ENCODE measurements around the gene KCNC3.

The KCNC3 gene

DNA sequence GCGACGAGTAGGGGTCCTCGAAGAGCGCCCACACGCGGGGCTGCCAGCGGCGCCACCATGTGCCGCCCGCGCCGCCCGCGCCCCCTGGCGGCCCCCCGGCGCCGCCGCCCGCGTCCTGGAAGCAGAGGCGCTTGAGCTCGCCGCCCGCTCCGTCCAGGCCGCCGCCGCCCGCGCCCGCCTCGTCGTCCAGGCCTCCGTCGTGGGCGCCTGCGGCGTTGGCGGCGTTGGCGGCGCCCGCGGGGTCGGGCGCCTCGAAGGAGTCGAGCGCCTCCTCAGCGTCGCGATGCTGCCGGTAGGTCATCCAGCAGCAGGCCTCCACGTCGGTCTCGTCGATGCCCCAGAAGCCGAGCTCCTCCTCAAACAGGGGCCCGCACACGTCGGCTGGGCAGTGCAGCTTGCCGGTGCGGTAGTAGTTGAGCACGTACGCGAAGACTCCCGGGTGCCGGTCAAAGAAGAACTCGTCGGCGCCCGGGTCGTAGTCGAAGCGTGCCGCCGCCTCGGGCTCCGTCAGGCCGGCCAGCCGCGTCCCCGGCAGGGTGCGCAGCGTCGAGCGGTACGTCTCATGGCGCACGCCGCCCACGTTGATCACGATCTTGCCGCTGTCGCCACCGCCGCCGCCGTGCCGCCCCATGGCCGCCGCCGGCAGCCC, 829 bp downstream of the KCNC3 start:
- DNase-seq (ENCODE audit: insufficient read length, low spot score) (no peak), FAIRE-seq (no peak)

GRCh38 chr19:50327461-50328223, 1.5 kb downstream of the KCNC3 start:
- FAIRE-seq, result no peak
- DNase-seq (ENCODE audit: insufficient read length, low spot score), result no peak

- FAIRE-seq, result no peak
- no peak for DNase-seq (ENCODE audit: insufficient read length, low spot score)
These were observed 2.2 kb downstream of the KCNC3 start for GRCh38 chr19:50327013-50327412.

GRCh38 chr19:50326101-50326664, 3.0 kb downstream of the KCNC3 start:
- FAIRE-seq (no peak), DNase-seq (ENCODE audit: insufficient read length, low spot score) (no peak)

- peak; percentile 93 for DNase-seq (ENCODE audit: insufficient read length, low spot score)
These were observed 3.7 kb downstream of the KCNC3 start for GRCh38 chr19:50325310-50326100.

GRCh38 chr19:50324331-50324730, 4.8 kb downstream of the KCNC3 start:
- DNase-seq (ENCODE audit: insufficient read length, low spot score) (no peak), FAIRE-seq (no peak)

More at GRCh38 chr19:50325310-50326100, 3.7 kb downstream of the KCNC3 start:
- no peak for FAIRE-seq

DNA sequence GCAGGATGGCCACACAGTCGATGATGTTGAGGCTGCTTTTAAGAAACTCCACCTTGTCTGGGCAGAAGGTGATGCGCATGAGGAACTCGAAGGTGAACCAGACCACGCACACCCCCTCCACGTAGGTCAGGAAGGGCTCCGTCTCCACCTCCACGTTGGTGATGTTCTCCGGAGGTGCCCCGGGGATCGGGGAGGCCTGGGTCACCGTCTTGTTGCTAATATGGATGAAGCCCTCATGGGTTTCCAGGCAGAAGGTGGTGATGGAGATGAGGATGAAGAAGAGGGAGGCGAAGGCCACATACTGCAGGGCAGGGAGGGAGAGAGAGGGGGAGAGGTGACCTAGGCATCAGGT, 5.4 kb downstream of the KCNC3 start:
- DNase-seq (ENCODE audit: insufficient read length, low spot score) (no peak), FAIRE-seq (no peak)

GRCh38 chr19:50322931-50323781, 6.0 kb downstream of the KCNC3 start:
- no peak for DNase-seq (ENCODE audit: insufficient read length, low spot score)
- no peak for FAIRE-seq

GRCh38 chr19:50322234-50322633, 6.9 kb downstream of the KCNC3 start:
- DNase-seq (ENCODE audit: insufficient read length, low spot score) (no peak), FAIRE-seq (no peak)

DNA sequence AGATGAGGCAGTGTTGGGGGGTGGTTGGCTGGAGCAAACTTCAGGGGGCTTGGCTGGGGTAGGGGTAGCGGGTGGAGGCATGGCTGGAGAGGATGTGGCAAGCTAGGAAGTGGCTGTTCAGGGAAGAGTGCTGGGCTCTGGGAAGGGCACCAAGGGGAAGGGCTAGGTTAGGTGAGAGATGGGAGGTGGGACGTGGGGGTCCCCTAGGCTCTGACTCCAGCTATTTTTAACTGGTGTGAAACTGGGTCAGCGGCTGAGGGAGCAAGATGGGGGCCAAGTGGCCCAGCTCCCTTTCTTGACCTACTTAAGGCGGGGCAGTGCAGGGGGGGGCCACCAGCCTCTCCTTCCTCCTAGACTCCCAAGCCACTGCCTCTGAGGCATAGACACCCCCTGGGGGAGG, 7.3 kb downstream of the KCNC3 start:
- FAIRE-seq, result no peak
- DNase-seq (ENCODE audit: insufficient read length, low spot score), result no peak

DNA sequence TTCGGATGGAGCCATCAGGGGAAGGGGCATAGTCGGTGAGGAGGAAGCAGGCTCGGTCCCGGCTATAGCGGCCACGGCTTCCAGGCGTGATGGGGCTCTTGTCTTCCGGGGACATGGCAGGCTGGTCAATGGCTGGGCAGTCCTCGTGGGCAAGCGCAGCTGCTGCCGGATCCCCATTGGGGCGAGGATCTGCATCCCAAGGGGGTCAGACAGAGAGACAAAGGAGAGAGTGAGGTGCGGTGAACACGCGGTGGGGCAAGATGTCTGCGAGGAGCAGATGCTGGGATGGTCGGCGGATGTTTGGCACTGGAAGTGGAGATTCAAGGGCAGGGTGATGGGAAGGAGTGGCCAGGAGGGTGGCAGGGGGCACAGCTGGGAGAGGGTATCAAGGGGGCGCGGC, 8.6 kb downstream of the KCNC3 start:
- DNase-seq (ENCODE audit: insufficient read length, low spot score), result no peak
- no peak for FAIRE-seq

DNA sequence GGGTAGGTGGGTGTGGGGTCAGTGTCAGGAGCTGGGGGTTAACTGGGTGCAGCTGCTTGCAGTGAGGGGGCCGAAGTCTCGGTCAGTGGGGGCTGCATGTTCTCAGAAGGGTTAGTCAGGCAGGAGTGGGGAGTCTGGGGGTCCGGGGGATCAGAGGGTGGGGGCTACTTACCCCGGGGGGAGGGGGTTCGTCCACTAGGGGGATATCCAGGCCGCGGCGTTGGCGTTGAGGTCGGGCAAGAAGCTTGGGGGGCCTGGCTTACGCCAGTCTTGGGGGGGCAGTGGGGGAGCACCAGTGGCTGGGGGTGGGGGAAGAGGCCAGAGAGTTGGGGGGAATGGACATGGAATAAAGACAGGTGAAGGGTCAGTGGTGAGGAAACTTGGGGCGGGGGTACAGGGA, 9.1 kb downstream of the KCNC3 start:
- no peak for DNase-seq (ENCODE audit: insufficient read length, low spot score)
- FAIRE-seq, result no peak

GRCh38 chr19:50319156-50319555, 10.0 kb downstream of the KCNC3 start:
- no peak for DNase-seq (ENCODE audit: insufficient read length, low spot score)
- no peak for FAIRE-seq

DNA sequence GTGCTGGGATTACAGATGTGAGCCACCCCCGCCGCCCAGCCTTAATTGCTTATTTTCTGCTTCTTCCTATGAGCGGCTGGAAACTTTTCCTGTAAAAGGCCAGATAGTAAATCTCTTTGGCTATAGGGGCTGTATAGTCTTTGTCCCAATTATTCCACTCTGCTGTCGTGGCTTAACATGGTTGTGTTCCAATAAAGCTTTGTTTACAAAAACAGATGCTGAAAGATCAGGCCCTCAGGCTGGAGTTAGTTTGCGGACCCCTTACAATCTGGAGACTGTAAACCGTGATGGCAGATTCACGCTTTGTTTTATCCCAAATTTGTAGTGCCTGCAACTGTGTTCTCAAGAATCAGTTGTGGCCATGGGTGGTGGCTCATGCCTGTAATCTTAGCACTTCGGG, 10.7 kb downstream of the KCNC3 start:
- DNase-seq (ENCODE audit: insufficient read length, low spot score) (no peak), FAIRE-seq (no peak)

DNA sequence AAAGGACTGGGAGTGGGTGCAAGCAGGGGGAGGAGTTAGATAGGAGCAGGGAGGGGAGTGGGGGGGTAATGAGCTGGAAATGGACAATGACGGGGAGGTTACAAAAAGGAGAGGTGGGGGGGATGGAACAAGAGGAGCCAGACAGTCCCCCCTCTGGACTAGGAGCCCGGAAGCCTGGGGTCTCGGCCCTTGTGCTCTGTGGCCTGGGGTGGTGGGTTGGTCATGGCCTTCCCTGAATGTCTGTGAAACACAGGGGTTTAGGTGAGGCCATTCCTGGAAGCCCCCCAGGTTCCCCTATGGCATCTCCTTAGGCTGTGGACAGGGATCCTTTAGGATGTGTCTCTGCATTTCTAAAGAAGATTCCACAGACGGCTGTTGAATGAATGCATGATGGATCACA, 12.1 kb downstream of the KCNC3 start:
- DNase-seq (ENCODE audit: insufficient read length, low spot score) (no peak), FAIRE-seq (no peak)

GRCh38 chr19:50315773-50316448, 13.3 kb downstream of the KCNC3 start:
- DNase-seq (ENCODE audit: insufficient read length, low spot score) (no peak), FAIRE-seq (no peak)

GRCh38 chr19:50314724-50315708, 14.2 kb downstream of the KCNC3 start:
- no peak for DNase-seq (ENCODE audit: insufficient read length, low spot score)
- FAIRE-seq, result no peak

DNA sequence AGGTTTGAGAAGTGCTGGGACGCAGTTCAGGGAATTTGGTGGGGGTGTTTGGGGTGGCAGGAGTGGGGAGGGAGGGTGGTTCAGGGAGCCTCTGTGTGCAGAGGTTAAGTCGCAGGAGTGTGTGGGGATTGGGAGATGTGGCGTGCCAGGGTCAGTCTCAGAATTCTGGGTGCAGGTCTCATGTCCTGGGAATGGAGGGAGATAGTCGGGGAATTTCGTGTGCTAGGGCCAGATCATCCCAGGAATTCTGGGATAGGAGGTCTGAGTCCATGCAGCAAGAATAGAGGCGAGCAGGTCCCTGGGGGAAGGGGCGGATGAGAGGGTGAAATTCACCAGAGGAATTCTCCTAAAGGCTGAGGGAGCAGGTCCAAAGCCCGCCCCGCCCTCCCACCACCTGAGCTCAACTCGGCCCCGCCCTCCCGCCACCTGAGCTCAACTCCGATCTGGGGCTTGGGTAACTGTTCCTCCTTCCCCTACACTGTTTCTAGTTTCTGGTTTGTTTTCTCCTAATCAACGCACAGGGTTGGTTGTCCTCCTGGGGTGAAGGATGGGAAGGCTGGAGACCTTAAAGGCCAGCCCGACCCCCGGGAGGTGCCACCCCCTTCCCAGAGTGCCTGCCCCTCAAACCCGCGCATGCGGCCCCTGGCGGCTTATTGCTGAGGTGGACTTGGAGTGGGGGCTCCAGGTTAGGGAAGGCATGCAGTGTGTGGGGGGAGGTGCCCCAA, 15.2 kb downstream of the KCNC3 start:
- no peak for DNase-seq (ENCODE audit: insufficient read length, low spot score)
- no peak for FAIRE-seq

All from GM19239 (cell line).